Germinal center (tissue), 1 donor: ENCODE measurements around the gene RPL32.
A peak's percentile ranks its signal among the peaks of the same experiment; 100 is the strongest.
"Not testable (repeated sequence)": the region's sequence is repeated elsewhere in the genome, so short reads cannot be mapped to it uniquely, and the experiment has no call there.

ENCODE experiments used
- DNase-seq: peaks from one replicate; pipeline ENCODE4 v3.0.0; 2012; ENCODE audit warnings: mixed read lengths, low spot score

The RPL32 gene

DNA sequence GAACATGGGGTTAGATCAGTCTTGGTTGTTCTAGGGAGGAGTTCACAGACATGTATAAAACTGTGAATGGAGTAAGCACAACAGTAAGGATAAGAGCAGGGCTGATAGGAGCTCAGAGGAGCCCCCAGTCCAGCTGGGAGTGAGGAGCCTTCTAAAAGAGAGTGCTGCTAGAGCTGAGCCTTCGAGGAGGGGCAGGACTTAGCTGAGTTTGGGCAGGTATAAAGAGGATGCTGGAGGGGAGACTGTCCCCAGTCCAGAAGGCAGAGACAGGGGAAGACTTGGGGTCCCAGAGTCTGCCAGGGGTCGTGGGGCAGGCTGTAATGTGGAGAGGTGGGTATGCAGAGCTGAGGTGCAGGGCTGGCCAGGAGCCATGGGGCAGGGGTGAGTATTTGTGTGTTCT lies 32.8 kb downstream of the RPL32 start:
- DNase-seq: no peak

- DNase-seq: no peak
These were observed 33.6 kb downstream of the RPL32 start for GRCh38 chr3:12807601-12808359.

- DNase-seq: no peak
These were observed 34.3 kb downstream of the RPL32 start for GRCh38 chr3:12807066-12807465.

GRCh38 chr3:12803371-12803770 lies 38.0 kb downstream of the RPL32 start:
- DNase-seq: no peak

DNA sequence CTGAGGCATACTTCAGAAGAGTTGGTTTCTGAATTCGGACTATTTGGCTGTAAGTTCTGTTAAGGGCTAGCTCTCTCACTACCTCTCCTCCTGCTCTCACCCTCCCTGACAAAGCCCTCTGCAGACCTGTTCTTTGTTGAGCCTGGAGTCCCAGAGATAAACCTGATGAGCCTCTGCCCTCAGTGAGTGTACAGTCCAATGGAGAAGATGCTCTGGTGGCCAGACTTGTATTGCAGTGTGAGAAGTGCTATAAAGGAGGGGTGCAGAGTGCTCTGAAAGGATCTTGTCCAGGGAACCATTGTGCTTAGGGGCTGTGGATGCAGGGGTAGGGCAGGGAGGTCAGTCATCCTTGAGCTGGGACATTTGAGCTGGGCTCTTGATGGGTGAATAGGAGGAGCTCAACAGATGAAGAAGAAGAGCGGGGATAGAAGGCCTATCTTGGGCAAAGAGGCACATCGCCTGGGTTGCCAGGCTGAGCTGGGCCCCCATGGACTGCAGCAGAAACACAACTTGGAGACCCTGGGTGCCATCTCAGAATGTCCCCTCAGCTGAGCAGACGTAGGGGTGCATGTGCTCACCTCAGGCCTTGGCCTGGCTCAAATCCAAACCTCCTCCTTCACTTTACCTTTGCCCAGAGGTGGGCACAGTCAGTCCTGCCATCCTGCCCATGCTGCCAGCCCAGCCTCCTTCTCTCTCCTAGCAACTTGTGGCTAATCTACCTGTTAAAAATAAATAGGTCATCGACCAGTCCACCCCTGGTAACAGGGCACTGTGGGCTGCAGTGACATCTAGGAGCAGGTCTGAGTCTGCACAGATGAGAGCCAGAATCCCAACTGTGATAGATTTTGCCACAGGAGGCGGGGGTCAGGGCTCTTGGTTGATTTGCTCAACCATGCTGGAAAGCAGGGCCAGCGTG lies 41.6 kb downstream of the RPL32 start:
- DNase-seq: no peak

GRCh38 chr3:12798559-12799179 lies 42.7 kb downstream of the RPL32 start:
- DNase-seq: no peak

GRCh38 chr3:12797892-12798558 lies 43.3 kb downstream of the RPL32 start:
- DNase-seq: no peak

- DNase-seq: no peak
These were observed 44.1 kb downstream of the RPL32 start for GRCh38 chr3:12797124-12797891.

GRCh38 chr3:12796171-12797123 lies 44.9 kb downstream of the RPL32 start, which contains the start of gene CAND2:
CAND2 (plus strand) TSS chr3:12796680; CDS start chr3:12796721, 41 bp downstream.
- DNase-seq: peak; percentile 27

- DNase-seq: no peak
These were observed 47.7 kb downstream of the RPL32 start for GRCh38 chr3:12793701-12794100.

GRCh38 chr3:12791430-12791829 lies 49.9 kb downstream of the RPL32 start:
- no peak for DNase-seq

DNA sequence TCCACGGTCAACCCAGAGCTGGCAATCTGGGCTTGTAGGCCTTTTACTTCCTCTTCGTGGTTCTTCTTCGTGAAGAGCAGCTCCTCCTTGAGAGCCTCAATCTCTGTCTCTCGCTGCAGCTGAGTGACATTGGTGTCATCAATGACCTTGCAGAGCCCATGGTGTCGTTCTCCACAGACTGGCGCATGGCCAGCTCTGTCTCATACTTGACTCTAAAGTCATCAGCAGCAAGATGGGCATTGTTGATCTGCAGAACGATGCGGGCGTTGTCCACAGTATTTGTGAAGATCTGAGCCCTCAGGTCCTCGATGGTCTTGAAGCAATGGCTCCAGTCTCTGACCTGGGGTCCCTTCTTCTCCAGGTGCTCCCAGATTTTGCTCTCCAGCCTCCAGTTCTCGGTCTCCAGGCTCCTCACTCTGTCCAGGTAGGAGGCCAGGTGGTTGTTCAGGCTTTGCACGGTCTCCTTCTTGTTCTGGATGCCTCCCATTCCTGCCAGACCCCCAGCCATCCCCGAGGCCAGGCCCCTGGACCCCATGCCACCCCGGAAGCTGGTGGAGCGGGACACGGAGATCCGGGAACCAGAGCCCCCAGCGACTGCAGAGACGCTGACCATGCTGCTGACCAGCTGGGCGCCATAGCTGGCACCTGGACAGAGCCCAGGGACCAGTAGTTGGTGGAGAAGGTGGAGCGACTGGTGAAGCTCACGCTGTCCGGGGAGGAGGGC lies 53.2 kb downstream of the RPL32 start:
- not testable (repeated sequence) for DNase-seq

- not testable (repeated sequence) for DNase-seq
These were observed 54.0 kb downstream of the RPL32 start for GRCh38 chr3:12787346-12787745.

DNA sequence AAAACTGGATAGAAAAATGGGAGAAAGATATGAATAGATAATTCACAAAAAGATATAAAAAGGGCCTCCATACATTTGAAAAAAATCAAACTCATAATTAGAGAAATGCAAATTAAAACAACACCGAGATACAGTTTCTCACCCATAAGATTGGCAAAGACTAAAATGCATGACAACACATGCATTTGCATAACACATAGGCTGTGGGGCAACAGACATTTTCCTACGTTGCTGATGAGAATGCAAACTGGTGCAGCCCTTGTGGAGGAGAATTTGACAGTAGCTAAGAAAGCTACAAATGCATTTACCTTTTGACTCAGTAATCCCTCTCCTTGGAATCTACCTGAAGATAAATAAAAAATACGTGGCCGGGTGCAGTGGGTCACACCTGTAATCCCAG lies 56.3 kb downstream of the RPL32 start:
- DNase-seq: peak; percentile 54
